HepG2 (cell line): ENCODE measurements around the gene NDUFB6. TPM values are rescaled to one million over a fixed set of nuclear protein-coding genes. Genes with fewer than 3 reads are reported as not detected.

ENCODE experiments used
- ARNT ChIP-seq: fragments of 450-650 bp; IDR thresholded peaks from 2 replicates; pipeline ENCODE4 v1.6.1; 2017
- ARNT2 ChIP-seq: sonication (generic); formaldehyde crosslinking; IDR thresholded peaks from 2 replicates; pipeline ENCODE4 v1.8.0; 2022; ENCODE audit warnings: mild to moderate bottlenecking, low read depth, missing genetic modification reagents, moderate library complexity
- EED ChIP-seq: sonication (generic); formaldehyde crosslinking; IDR thresholded peaks from 2 replicates; pipeline ENCODE4 v1.5.0; 2020; ENCODE audit warnings: mild to moderate bottlenecking, missing genetic modification reagents
- ELF1 ChIP-seq: sonication (generic); formaldehyde crosslinking; IDR thresholded peaks from 2 replicates; pipeline ENCODE4 v1.4.0; 2020; ENCODE audit warnings: missing genetic modification reagents
- GATAD1 ChIP-seq: IDR thresholded peaks from 2 replicates; pipeline ENCODE4 v1.6.1; 2016; ENCODE audit warnings: missing genetic modification reagents, missing compliant biosample characterization
- GATAD2A ChIP-seq: IDR thresholded peaks from 2 replicates; pipeline ENCODE4 v1.6.1; 2016
- KLF12 ChIP-seq: sonication (generic); formaldehyde crosslinking; IDR thresholded peaks from 2 replicates; pipeline ENCODE4 v1.4.0; 2020; ENCODE audit warnings: missing genetic modification reagents, borderline replicate concordance
- NFYB ChIP-seq: sonication (generic); formaldehyde crosslinking; IDR thresholded peaks from 2 replicates; pipeline ENCODE4 v1.4.0; 2020; ENCODE audit warnings: missing genetic modification reagents
- NR2F6 ChIP-seq, 2 experiments: IDR thresholded peaks; 2 replicates each; pipeline ENCODE4 v1.6.1; 2016; ENCODE audit warnings: antibody characterized with exemption in 1 of 2, mild to moderate bottlenecking in 1 of 2
- RARG ChIP-seq: sonication (generic); formaldehyde crosslinking; IDR thresholded peaks from 2 replicates; pipeline ENCODE4 v1.4.0; 2020; ENCODE audit warnings: low read depth, mild to moderate bottlenecking, missing genetic modification reagents
- RFX5 ChIP-seq: IDR thresholded peaks from 2 replicates; pipeline ENCODE4 v1.6.1; 2011; ENCODE audit warnings: low read depth, low read length, improper control_type of control experiment
- RORA ChIP-seq: sonication (generic); formaldehyde crosslinking; IDR thresholded peaks from 2 replicates; pipeline ENCODE4 v1.5.0; 2020; ENCODE audit warnings: mild to moderate bottlenecking, missing genetic modification reagents, moderate library complexity
- SCMH1 ChIP-seq: sonication (generic); formaldehyde crosslinking; IDR thresholded peaks from 2 replicates; pipeline ENCODE4 v1.9.0; 2021; ENCODE audit warnings: missing genetic modification reagents, mild to moderate bottlenecking, borderline replicate concordance
- SOX6 ChIP-seq, 2 experiments: fragments of 450-650 bp in 1 of 2; sonication (generic) in 1 of 2; formaldehyde crosslinking in 1 of 2; IDR thresholded peaks; 2 replicates each; pipeline versions ENCODE4 v1.4.0 to v1.6.1; 2017 to 2020; ENCODE audit warnings: antibody characterized with exemption in 1 of 2, mild to moderate bottlenecking in 1 of 2, missing genetic modification reagents in 1 of 2
- TGIF2 ChIP-seq: IDR thresholded peaks from 2 replicates; pipeline ENCODE4 v1.6.1; 2016; ENCODE audit warnings: control low read depth, missing compliant biosample characterization
- polyA plus RNA-seq, 8 experiments: library from polyadenylated mRNA; depleted of rRNA in 3 of 8; stranded (reverse) in 7 of 8; unstranded in 1 of 8; fragments of >200 nt; fragmentation: Illumina TruSeq in 4 of 8; extraction: Trizol in 4 of 8; gene quantifications; 2 replicates each; pipeline versions ENCODE4 v1.2.1 to v1.2.3, GENCODE V29; 2011 to 2016; ENCODE audit warnings: low read depth in 4 of 8, missing spikeins in 1 of 8, mixed read lengths in 1 of 8; ENCODE audit not compliant: insufficient read depth in 1 of 8
- total RNA-seq, 5 experiments: library from RNA; depleted of rRNA; stranded (reverse); fragments of >200 nt; fragmentation: Illumina TruSeq; extraction: Trizol; gene quantifications; 2 replicates each; pipeline ENCODE4 v1.2.3, GENCODE V29; 2016; ENCODE audit warnings: low read depth in 1 of 5
- TF ChIP-seq, protein P1 (sequence below): sonication (generic); formaldehyde crosslinking; IDR thresholded peaks from 2 replicates; pipeline ENCODE4 v1.5.0; 2020; ENCODE audit warnings: missing genetic modification reagents
- TF ChIP-seq, protein P2 (sequence below): sonication (generic); formaldehyde crosslinking; IDR thresholded peaks from 2 replicates; pipeline ENCODE4 v1.4.0; 2020; ENCODE audit warnings: low read depth, mild to moderate bottlenecking, missing genetic modification reagents
- TF ChIP-seq, protein P3 (sequence below): sonication (generic); formaldehyde crosslinking; IDR thresholded peaks from 2 replicates; pipeline ENCODE4 v1.4.0; 2020; ENCODE audit warnings: mild to moderate bottlenecking, missing genetic modification reagents
- TF ChIP-seq, protein P4 (sequence below): sonication (generic); formaldehyde crosslinking; IDR thresholded peaks from 2 replicates; pipeline ENCODE4 v1.8.0; 2022; ENCODE audit warnings: missing genetic modification reagents, mild to moderate bottlenecking, borderline replicate concordance

Gene NDUFB6
- total and polyA plus RNA-seq, 2 of the 13 experiments (the other 11 are each of a cell fraction or from before 2014, with no cell fraction given) = 31.2 to 81.9 TPM

DNA sequence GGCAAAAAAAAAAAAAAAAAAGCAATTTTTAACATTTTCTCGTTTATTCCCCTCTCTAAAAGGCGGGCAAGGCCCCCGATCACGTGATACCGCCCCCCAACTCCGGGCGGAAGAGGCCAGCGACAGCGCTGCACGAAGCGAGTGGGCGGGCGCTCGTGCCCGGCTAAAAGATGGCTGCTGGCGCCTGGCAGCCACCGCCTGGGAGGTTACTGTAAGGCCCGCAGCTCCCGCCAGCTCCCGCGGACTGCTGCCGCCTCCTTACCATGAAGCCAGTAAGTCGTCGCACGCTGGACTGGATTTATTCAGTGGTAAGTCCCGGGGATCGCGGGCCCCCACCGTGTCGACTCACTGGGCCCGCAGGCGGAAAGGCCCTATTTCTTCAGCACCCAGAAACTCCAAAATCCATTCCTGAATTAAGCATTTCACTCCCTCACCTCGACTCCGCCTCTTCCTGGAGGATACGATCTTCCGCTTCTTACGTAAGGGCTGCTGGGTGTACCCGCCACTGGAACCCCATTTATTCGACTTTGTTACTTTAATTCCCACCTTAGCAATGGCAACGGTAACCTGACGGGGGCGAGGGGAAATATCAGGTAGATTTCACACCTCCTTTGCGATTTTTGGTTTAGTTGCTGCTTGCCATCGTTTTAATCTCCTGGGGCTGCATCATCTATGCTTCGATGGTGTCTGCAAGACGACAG lies 20.6 kb downstream of the NDUFB6 start, which contains the start of the genes SMIM27 and TOPORS (continued):
- TF ChIP-seq, protein P1, sequence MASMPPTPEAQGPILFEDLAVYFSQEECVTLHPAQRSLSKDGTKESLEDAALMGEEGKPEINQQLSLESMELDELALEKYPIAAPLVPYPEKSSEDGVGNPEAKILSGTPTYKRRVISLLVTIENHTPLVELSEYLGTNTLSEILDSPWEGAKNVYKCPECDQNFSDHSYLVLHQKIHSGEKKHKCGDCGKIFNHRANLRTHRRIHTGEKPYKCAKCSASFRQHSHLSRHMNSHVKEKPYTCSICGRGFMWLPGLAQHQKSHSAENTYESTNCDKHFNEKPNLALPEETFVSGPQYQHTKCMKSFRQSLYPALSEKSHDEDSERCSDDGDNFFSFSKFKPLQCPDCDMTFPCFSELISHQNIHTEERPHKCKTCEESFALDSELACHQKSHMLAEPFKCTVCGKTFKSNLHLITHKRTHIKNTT (CRISPR knock-in tag) = no peak
- TF ChIP-seq, protein P2, sequence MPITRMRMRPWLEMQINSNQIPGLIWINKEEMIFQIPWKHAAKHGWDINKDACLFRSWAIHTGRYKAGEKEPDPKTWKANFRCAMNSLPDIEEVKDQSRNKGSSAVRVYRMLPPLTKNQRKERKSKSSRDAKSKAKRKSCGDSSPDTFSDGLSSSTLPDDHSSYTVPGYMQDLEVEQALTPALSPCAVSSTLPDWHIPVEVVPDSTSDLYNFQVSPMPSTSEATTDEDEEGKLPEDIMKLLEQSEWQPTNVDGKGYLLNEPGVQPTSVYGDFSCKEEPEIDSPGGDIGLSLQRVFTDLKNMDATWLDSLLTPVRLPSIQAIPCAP = no peak
- no peak for TF ChIP-seq SOX6 (IDR thresholded peaks at IDR 0.05)
- TF ChIP-seq SOX6 (CRISPR knock-in tag; IDR thresholded peaks at IDR 0.05) = peak; percentile 63
- no peak for TF ChIP-seq RARG (CRISPR knock-in tag)
- peak; percentile 63; the same call in 1 of the 2 replicates for TF ChIP-seq ARNT2
- peak; percentile 29; the same call in 1 of the 2 replicates for TF ChIP-seq NFYB (CRISPR knock-in tag)
- peak; percentile 98 for TF ChIP-seq ELF1 (CRISPR knock-in tag)
- TF ChIP-seq RORA = no peak
- TF ChIP-seq, protein P3, sequence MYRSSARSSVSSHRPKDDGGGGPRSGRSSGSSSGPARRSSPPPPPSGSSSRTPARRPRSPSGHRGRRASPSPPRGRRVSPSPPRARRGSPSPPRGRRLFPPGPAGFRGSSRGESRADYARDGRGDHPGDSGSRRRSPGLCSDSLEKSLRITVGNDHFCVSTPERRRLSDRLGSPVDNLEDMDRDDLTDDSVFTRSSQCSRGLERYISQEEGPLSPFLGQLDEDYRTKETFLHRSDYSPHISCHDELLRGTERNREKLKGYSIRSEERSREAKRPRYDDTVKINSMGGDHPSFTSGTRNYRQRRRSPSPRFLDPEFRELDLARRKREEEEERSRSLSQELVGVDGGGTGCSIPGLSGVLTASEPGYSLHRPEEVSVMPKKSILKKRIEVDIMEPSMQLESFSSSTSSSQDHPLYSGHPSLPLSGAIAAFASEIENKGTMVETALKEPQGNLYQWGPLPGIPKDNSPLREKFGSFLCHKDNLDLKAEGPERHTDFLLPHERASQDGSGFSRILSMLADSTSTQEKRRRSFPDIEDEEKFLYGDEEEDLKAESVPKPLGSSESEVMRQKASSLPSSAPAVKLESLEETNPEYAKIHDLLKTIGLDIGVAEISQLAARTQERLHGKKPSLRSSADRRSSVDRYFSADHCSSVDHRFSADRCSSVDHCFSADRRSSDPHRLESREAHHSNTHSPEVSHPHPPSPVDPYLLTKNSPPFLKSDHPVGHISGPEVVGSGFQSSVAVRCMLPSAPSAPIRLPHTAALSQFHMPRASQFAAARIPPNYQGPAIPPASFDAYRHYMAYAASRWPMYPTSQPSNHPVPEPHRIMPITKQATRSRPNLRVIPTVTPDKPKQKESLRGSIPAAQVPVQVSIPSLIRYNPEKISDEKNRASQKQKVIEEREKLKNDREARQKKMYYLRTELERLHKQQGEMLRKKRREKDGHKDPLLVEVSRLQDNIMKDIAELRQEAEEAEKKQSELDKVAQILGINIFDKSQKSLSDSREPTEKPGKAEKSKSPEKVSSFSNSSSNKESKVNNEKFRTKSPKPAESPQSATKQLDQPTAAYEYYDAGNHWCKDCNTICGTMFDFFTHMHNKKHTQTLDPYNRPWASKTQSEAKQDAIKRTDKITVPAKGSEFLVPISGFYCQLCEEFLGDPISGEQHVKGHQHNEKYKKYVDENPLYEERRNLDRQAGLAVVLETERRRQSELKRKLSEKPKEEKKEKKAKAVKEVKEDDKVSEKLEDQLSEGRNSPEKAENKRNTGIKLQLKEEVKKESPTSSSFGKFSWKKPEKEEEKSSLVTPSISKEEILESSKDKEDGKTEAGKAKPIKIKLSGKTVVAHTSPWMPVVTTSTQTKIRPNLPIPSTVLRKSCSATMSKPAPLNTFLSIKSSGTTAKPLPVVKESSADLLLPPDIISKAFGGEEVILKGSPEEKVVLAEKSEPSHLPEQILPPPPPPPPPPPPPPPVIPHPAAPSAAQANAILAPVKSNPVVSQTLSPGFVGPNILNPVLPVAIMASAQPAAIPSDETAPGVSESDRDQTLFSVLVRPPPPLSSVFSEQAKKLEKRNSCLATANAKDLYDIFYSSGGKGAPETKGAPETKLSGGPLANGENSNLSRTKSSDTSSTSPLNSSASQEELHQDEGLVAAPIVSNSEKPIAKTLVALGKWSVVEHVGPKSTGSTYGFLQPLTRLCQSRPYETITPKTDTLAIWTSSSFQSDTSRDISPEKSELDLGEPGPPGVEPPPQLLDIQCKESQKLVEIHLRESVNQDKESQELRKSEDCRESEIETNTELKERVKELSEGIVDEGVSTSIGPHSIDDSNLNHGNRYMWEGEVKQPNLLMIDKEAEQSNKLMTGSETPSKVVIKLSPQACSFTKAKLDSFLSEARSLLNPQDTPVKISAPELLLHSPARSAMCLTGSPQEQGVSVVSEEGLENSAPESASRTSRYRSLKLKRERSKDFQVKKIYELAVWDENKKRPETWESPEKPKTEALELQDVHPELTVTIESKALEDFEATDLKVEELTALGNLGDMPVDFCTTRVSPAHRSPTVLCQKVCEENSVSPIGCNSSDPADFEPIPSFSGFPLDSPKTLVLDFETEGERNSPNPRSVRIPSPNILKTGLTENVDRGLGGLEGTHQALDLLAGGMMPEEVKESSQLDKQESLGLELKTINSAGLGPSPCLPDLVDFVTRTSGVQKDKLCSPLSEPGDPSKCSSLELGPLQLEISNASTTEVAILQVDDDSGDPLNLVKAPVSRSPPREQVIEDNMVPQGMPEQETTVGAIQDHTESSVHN = no peak
- no peak; the same call in 1 of the 2 replicates for TF ChIP-seq KLF12
- TF ChIP-seq SCMH1 = no peak
- TF ChIP-seq, protein P4, sequence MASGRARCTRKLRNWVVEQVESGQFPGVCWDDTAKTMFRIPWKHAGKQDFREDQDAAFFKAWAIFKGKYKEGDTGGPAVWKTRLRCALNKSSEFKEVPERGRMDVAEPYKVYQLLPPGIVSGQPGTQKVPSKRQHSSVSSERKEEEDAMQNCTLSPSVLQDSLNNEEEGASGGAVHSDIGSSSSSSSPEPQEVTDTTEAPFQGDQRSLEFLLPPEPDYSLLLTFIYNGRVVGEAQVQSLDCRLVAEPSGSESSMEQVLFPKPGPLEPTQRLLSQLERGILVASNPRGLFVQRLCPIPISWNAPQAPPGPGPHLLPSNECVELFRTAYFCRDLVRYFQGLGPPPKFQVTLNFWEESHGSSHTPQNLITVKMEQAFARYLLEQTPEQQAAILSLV (CRISPR knock-in tag) = peak; percentile 85; the same call in 1 of the 2 replicates
- TF ChIP-seq GATAD2A (CRISPR knock-in tag) = peak; percentile 35
- peak; percentile 85 for TF ChIP-seq GATAD1 (CRISPR knock-in tag)
- TF ChIP-seq EED = 0 out of 2 replicates have a peak, but pooled peaks have one; percentile 29
- no peak for TF ChIP-seq TGIF2
- TF ChIP-seq NR2F6 (IDR thresholded peaks at IDR 0.05) = no peak; the same call in 1 of the 2 replicates
- 0 out of 2 replicates have a peak, but pooled peaks have one; percentile 15 for TF ChIP-seq NR2F6 (CRISPR knock-in tag; IDR thresholded peaks at IDR 0.05)
- no peak for TF ChIP-seq RFX5
- no peak for TF ChIP-seq ARNT
